ENCODE results near the gene C6orf47. TPM values are rescaled to one million over a fixed set of nuclear protein-coding genes. Genes with fewer than 3 reads are reported as not detected.

The C6orf47 gene
- total and polyA plus RNA-seq, 4 experiments from 2014 or later = 15.8 to 39.9 (median 33.6) TPM

GRCh38 chr6:31621991-31622390 is 38.6 kb downstream of the C6orf47 start:
- no peaks in the 10 kb centered on the region for H3K27me3 Mint-ChIP-seq
- no peaks in the 10 kb centered on the region for H3K27me3 ChIP-seq (ENCODE audit: insufficient read depth, low read length)
- ChIA-PET CTCF (ENCODE audit: partially characterized antibody) (interaction anchor here (0.9 to 1.8 kb wide), 7 partner anchors 12 to 148 kb away, joined by 3 to 8 read pairs (median 3); partner anchors contain the start of genes DDAH2 and GPANK1), POLR2A (ENCODE audit: partially characterized antibody) (interaction anchor here (0.8 to 4.5 kb wide), 19 partner anchors 11 to 350 kb away, joined by 3 to 66 read pairs (median 5); partner anchors contain the start of genes BAG6, DDX39B, DXO and EHMT2)
- peak overlapping the region in 1 of 2 donors; percentile 93 for H3K4me3 ChIP-seq (ENCODE audit: low read length in 2 of 2)
- peak overlapping the region; percentile 99 for H3K27ac ChIP-seq (ENCODE audit: low read depth, low read length)
- peak overlapping the region; percentile 85 to 95 (median 90) for H3K4me3 Mint-ChIP-seq
- peaks cover 20 to 32% (median 25%) of the 10 kb centered on the region in 4 donors for H3K4me1 Mint-ChIP-seq
- DNase-seq = no peak
- no peaks in the 10 kb centered on the region for H3K9me3 Mint-ChIP-seq
- no peaks in the 10 kb centered on the region for H3K9me3 ChIP-seq (ENCODE audit: control insufficient read depth in 1 of 2, low read length in 2 of 2)
- H3K36me3 ChIP-seq (ENCODE audit: insufficient read depth, low read length) = peaks cover 42% of the 10 kb centered on the region
- intact Hi-C loops (cut with micrococcal nuclease) = no loop called here
- peaks cover 23 to 56% of the 10 kb centered on the region in 2 donors for H3K36me3 Mint-ChIP-seq
- H3K27ac Mint-ChIP-seq = peak overlapping the region; percentile 90 to 99 (median 96)
- peaks cover 19% of the 10 kb centered on the region for H3K4me1 ChIP-seq (ENCODE audit: insufficient read depth, low read length)

- Mint-ChIP-seq H3K4me1 (peaks cover 20 to 37% (median 28%) of the 10 kb centered on the region in 4 donors), H3K27ac (peak overlapping the region; percentile 90 to 99 (median 96)), H3K27me3 (no peaks in the 10 kb centered on the region), H3K4me3 (peak overlapping the region; percentile 85 to 95 (median 90)), H3K9me3 (no peaks in the 10 kb centered on the region), H3K36me3 (peaks cover 19 to 52% of the 10 kb centered on the region in 2 donors)
- Histone ChIP-seq H3K9me3 (ENCODE audit: control insufficient read depth in 1 of 2, low read length in 2 of 2) (no peaks in the 10 kb centered on the region), H3K4me3 (ENCODE audit: low read length in 2 of 2) (peak overlapping the region; percentile 83 to 93), H3K27ac (ENCODE audit: low read depth, low read length) (peak overlapping the region; percentile 99), H3K27me3 (ENCODE audit: insufficient read depth, low read length) (no peaks in the 10 kb centered on the region), H3K4me1 (ENCODE audit: insufficient read depth, low read length) (peaks cover 20% of the 10 kb centered on the region), H3K36me3 (ENCODE audit: insufficient read depth, low read length) (peaks cover 36% of the 10 kb centered on the region)
- POLR2A ChIA-PET (ENCODE audit: partially characterized antibody) = interaction anchor here (0.8 to 4.5 kb wide), 19 partner anchors 18 to 351 kb away, joined by 3 to 66 read pairs (median 5); partner anchors contain the start of genes APOM, BAG6, C6orf47 and DDX39B
- CTCF ChIA-PET (ENCODE audit: partially characterized antibody) = interaction anchor here (0.9 to 1.8 kb wide), 4 partner anchors 23 to 149 kb away, joined by 3 to 8 read pairs (median 4); partner anchors contain the start of gene GPANK1
- intact Hi-C loops (cut with micrococcal nuclease) = no loop called here
- DNase-seq = peak in 2 of 5 donors; percentile 18 to 27
These were observed 39.1 kb downstream of the C6orf47 start for GRCh38 chr6:31621320-31621939.

GRCh38 chr6:31620586-31621319 is 39.8 kb downstream of the C6orf47 start, which contains the start of gene PRRC2A:
Gene PRRC2A, plus strand, starts transcription at chr6:31620715. Its CDS starts 2,075 bp downstream, at chr6:31622790.
- POLR2A ChIA-PET (ENCODE audit: partially characterized antibody) = interaction anchor here (0.8 to 4.5 kb wide), 24 partner anchors 18 to 351 kb away, joined by 3 to 66 read pairs (median 5); partner anchors contain the start of genes APOM, ATP6V1G2, BAG6 and C6orf47

GRCh38 chr6:31619805-31620585 is 40.6 kb downstream of the C6orf47 start:
- Histone ChIP-seq H3K9me3 (ENCODE audit: control insufficient read depth in 1 of 2, low read length in 2 of 2) (no peaks in the 10 kb centered on the region), H3K4me3 (ENCODE audit: low read length in 2 of 2) (peak overlapping the region in 1 of 2 donors; percentile 93), H3K36me3 (ENCODE audit: insufficient read depth, low read length) (peaks cover 22% of the 10 kb centered on the region), H3K27ac (ENCODE audit: low read depth, low read length) (peak overlapping the region; percentile 99), H3K4me1 (ENCODE audit: insufficient read depth, low read length) (peaks cover 34% of the 10 kb centered on the region), H3K27me3 (ENCODE audit: insufficient read depth, low read length) (no peaks in the 10 kb centered on the region)
- H3K27me3 Mint-ChIP-seq = no peaks in the 10 kb centered on the region
- no peaks in the 10 kb centered on the region for H3K9me3 Mint-ChIP-seq
- POLR2A ChIA-PET (ENCODE audit: partially characterized antibody) = interaction anchor here (0.7 to 4.5 kb wide), 25 partner anchors 19 to 461 kb away, joined by 3 to 66 read pairs (median 5); partner anchors contain the start of genes APOM, ATP6V1G2, BAG6 and C6orf47
- peak overlapping the region; percentile 91 to 99 (median 98) for H3K27ac Mint-ChIP-seq
- intact Hi-C loops (cut with micrococcal nuclease) = loop anchor here (1.0 kb wide), 6 partner anchors 32 to 423 kb away; partner anchors contain the start of genes ABHD16A, BAG6 and NFKBIL1
- H3K4me3 Mint-ChIP-seq = peak overlapping the region; percentile 89 to 98 (median 93)
- peaks cover 21 to 49% (median 39%) of the 10 kb centered on the region in 4 donors for H3K4me1 Mint-ChIP-seq
- DNase-seq = peak; percentile 96 to 98 (median 98)
- CTCF ChIA-PET (ENCODE audit: partially characterized antibody) = no interaction called here
- H3K36me3 Mint-ChIP-seq = peaks cover 12 to 38% of the 10 kb centered on the region in 2 donors

More at GRCh38 chr6:31620586-31621319, 39.8 kb downstream of the C6orf47 start, which contains the start of gene PRRC2A:
- Histone ChIP-seq H3K27ac (ENCODE audit: low read depth, low read length) (peak within 1 kb of the TSS; percentile 99), H3K27me3 (ENCODE audit: insufficient read depth, low read length) (no peaks in the 10 kb centered on the region), H3K9me3 (ENCODE audit: control insufficient read depth in 1 of 2, low read length in 2 of 2) (no peaks in the 10 kb centered on the region), H3K4me1 (ENCODE audit: insufficient read depth, low read length) (peaks cover 27% of the 10 kb centered on the region), H3K36me3 (ENCODE audit: insufficient read depth, low read length) (peaks cover 29% of the 10 kb centered on the region), H3K4me3 (ENCODE audit: low read length in 2 of 2) (peak within 1 kb of the TSS; percentile 83 to 93)
- DNase-seq = peak in 1 of 5 donors; percentile 85
- intact Hi-C loops (cut with micrococcal nuclease) = loop anchor here (1.0 kb wide), 6 partner anchors 32 to 423 kb away; partner anchors contain the start of genes ABHD16A, BAG6 and NFKBIL1
- H3K9me3 Mint-ChIP-seq = no peaks in the 10 kb centered on the region
- H3K27ac Mint-ChIP-seq = peak within 1 kb of the TSS; percentile 91 to 99 (median 98)
- peak within 1 kb of the TSS; percentile 89 to 98 (median 94) for H3K4me3 Mint-ChIP-seq
- H3K36me3 Mint-ChIP-seq = peaks cover 12 to 46% of the 10 kb centered on the region in 2 donors
- CTCF ChIA-PET (ENCODE audit: partially characterized antibody) = no interaction called here
- H3K4me1 Mint-ChIP-seq = peaks cover 21 to 42% (median 33%) of the 10 kb centered on the region in 4 donors
- H3K27me3 Mint-ChIP-seq = no peaks in the 10 kb centered on the region

- H3K36me3 Mint-ChIP-seq = peaks cover 0 to 13% of the 10 kb centered on the region in 2 donors
- H3K9me3 ChIP-seq (ENCODE audit: control insufficient read depth in 1 of 2, low read length in 2 of 2) = no peaks in the 10 kb centered on the region
- no peaks in the 10 kb centered on the region for H3K27me3 Mint-ChIP-seq
- H3K9me3 Mint-ChIP-seq = no peaks in the 10 kb centered on the region
- H3K4me3 Mint-ChIP-seq = peak overlapping the region in 1 of 8 donors; percentile 29
- intact Hi-C loops (cut with micrococcal nuclease) = no loop called here
- H3K27ac ChIP-seq (ENCODE audit: low read depth, low read length) = no peak overlapping the region
- POLR2A ChIA-PET (ENCODE audit: partially characterized antibody) = interaction anchor here (0.6 to 1.3 kb wide), 2 partner anchors 20 to 70 kb away, joined by 3 to 4 read pairs; partner anchors contain the start of gene ATP6V1G2
- peaks cover 12 to 47% (median 32%) of the 10 kb centered on the region in 4 donors for H3K4me1 Mint-ChIP-seq
- no peaks in the 10 kb centered on the region for H3K36me3 ChIP-seq (ENCODE audit: insufficient read depth, low read length)
- CTCF ChIA-PET (ENCODE audit: partially characterized antibody) = interaction anchor here (0.6 to 3.5 kb wide), 5 partner anchors 12 to 71 kb away, joined by 3 to 18 read pairs (median 3); partner anchors contain the start of genes ATP6V1G2 and NCR3
- H3K4me1 ChIP-seq (ENCODE audit: insufficient read depth, low read length) = peaks cover 27% of the 10 kb centered on the region
- H3K27ac Mint-ChIP-seq = peak overlapping the region in 3 of 7 donors; percentile 47 to 72 (median 50)
- H3K27me3 ChIP-seq (ENCODE audit: insufficient read depth, low read length) = no peaks in the 10 kb centered on the region
- H3K4me3 ChIP-seq (ENCODE audit: low read length in 2 of 2) = no peak overlapping the region
- DNase-seq = no peak
These were observed 43.6 kb downstream of the C6orf47 start for GRCh38 chr6:31617010-31617409.

GRCh38 chr6:31615748-31616147 is 44.8 kb downstream of the C6orf47 start:
- Histone ChIP-seq H3K9me3 (ENCODE audit: control insufficient read depth in 1 of 2, low read length in 2 of 2) (no peaks in the 10 kb centered on the region), H3K4me1 (ENCODE audit: insufficient read depth, low read length) (peaks cover 20% of the 10 kb centered on the region), H3K4me3 (ENCODE audit: low read length in 2 of 2) (no peak overlapping the region), H3K27me3 (ENCODE audit: insufficient read depth, low read length) (no peaks in the 10 kb centered on the region), H3K36me3 (ENCODE audit: insufficient read depth, low read length) (no peaks in the 10 kb centered on the region), H3K27ac (ENCODE audit: low read depth, low read length) (no peak overlapping the region)
- Mint-ChIP-seq H3K36me3 (peaks cover 0 to 4% of the 10 kb centered on the region in 2 donors), H3K4me1 (peaks cover 7 to 37% (median 24%) of the 10 kb centered on the region in 4 donors), H3K27me3 (no peaks in the 10 kb centered on the region), H3K9me3 (no peaks in the 10 kb centered on the region), H3K4me3 (peak overlapping the region in 6 of 8 donors; percentile 26 to 71 (median 49)), H3K27ac (peak overlapping the region in 5 of 7 donors; percentile 47 to 88 (median 67))
- no peak for DNase-seq
- POLR2A ChIA-PET (ENCODE audit: partially characterized antibody) = interaction anchor here (1.0 kb wide), 1 partner anchor 33 kb away, joined by 3 read pairs; the partner anchor contains the start of gene LTB
- CTCF ChIA-PET (ENCODE audit: partially characterized antibody) = interaction anchor here (3.5 kb wide), 1 partner anchor 17 kb away, joined by 18 read pairs; no protein-coding TSS in a partner anchor
- intact Hi-C loops (cut with micrococcal nuclease) = no loop called here
